ENCODE measurements around the gene SRSF12.

- TF ChIP-seq POLR2A (IDR thresholded peaks at IDR 0.05; ENCODE audit: low read depth, low read length): no peak
- TF ChIP-seq CTCF (IDR thresholded peaks at IDR 0.05; ENCODE audit: extremely low read depth in 1 of 2, insufficient read depth in 1 of 2, low read depth in 1 of 2, low read length in 2 of 2): no peak
- no peak for TF ChIP-seq EZH2 (IDR thresholded peaks at IDR 0.05; ENCODE audit: borderline replicate concordance, low read depth, low read length, severe bottlenecking)
- TF ChIP-seq MAX (IDR thresholded peaks at IDR 0.05; ENCODE audit: insufficient read depth, insufficient read length): no peak
- TF ChIP-seq POLR2AphosphoS5 (IDR thresholded peaks at IDR 0.05; ENCODE audit: insufficient read depth, low read depth, low read length): no peak
- TF ChIP-seq FOS (IDR thresholded peaks at IDR 0.05; ENCODE audit: borderline replicate concordance, insufficient read depth, low read length): no peak
- no peak for TF ChIP-seq MYC (IDR thresholded peaks at IDR 0.05; ENCODE audit: low read depth, low read length)
These were observed 13.7 kb upstream of the SRSF12 start for GRCh38 chr6:89131599-89131998.

Data from endothelial cell of umbilical vein (primary cell).